Natural killer cell (primary cell): ENCODE results near the gene EIF4E. TPM values are rescaled to one million over a fixed set of nuclear protein-coding genes. Genes with fewer than 3 reads are reported as not detected.
A peak's percentile ranks its signal among the peaks of the same experiment; 100 is the strongest.

Experiments
- ATAC-seq, 3 donors: fragments of 150-1000 bp in 2 of 3; fragments of 200-7000 bp in 1 of 3; cut with Tn5 transposase; 1 replicate in 1 of 3; 2 replicates in 2 of 3; pipeline ENCODE4 v1.10.0; 2021; ENCODE audit warnings: mild to moderate bottlenecking in 2 of 3, moderate library complexity in 2 of 3
- DNase-seq, 2 donors: peaks; one replicate each; pipeline versions ENCODE4 v3.0.0 to v3.0.0-alpha.2; 2013 to 2021; ENCODE audit warnings: mixed read lengths in 1 of 2
- H3K27ac ChIP-seq: one replicate; pipeline ENCODE4 v1.5.1; 2013; ENCODE audit warnings: mild to moderate bottlenecking, low read length
- H3K27me3 ChIP-seq: one replicate; pipeline ENCODE4 v1.6.1; 2013; ENCODE audit warnings: low read length; ENCODE audit not compliant: control insufficient read depth, insufficient read depth
- H3K36me3 ChIP-seq: one replicate; pipeline ENCODE4 v1.6.1; 2013; ENCODE audit warnings: low read length; ENCODE audit not compliant: control insufficient read depth, insufficient read depth
- H3K4me1 ChIP-seq: one replicate; pipeline ENCODE4 v1.6.1; 2013; ENCODE audit warnings: low read length; ENCODE audit not compliant: control insufficient read depth, insufficient read depth
- H3K4me3 ChIP-seq: one replicate; pipeline ENCODE4 v1.5.1; 2013; ENCODE audit warnings: low read length
- H3K9me3 ChIP-seq: one replicate; pipeline ENCODE4 v1.6.1; 2013; ENCODE audit warnings: low read length; ENCODE audit not compliant: control insufficient read depth, insufficient read depth
- H3K27ac Mint-ChIP-seq, 2 donors: one replicate each; pipeline ENCODE4 v1.8.0; 2022; ENCODE audit warnings: mild to moderate bottlenecking in 2 of 2, mixed read lengths in 2 of 2, moderate library complexity in 1 of 2
- H3K27me3 Mint-ChIP-seq, 2 donors: one replicate each; pipeline ENCODE4 v1.8.0; 2022; ENCODE audit warnings: low read depth in 2 of 2, mixed read lengths in 2 of 2
- H3K36me3 Mint-ChIP-seq: one replicate; pipeline ENCODE4 v1.8.0; 2022; ENCODE audit warnings: mixed read lengths
- H3K4me1 Mint-ChIP-seq, 2 donors: one replicate each; pipeline ENCODE4 v1.8.0; 2022; ENCODE audit warnings: mixed read lengths in 2 of 2
- H3K4me3 Mint-ChIP-seq: one replicate; pipeline ENCODE4 v1.8.0; 2022; ENCODE audit warnings: mild to moderate bottlenecking, moderate library complexity, mixed read lengths
- H3K9me3 Mint-ChIP-seq, 2 donors: one replicate each; pipeline ENCODE4 v1.8.0; 2022; ENCODE audit warnings: mixed read lengths in 2 of 2
- CTCF ChIP-seq: fragments of 200-600 bp; IDR thresholded peaks from one replicate; pipeline ENCODE4 v1.8.0; 2022; ENCODE audit warnings: antibody characterized with exemption
- WGBS: methylation state at CpG from one replicate; pipeline ENCODE4 v1.1.7; 2013; ENCODE audit warnings: missing lambda C conversion rate; ENCODE audit not compliant: insufficient coverage; 5-methylcytosine and 5-hydroxymethylcytosine counted together
- intact Hi-C: fragments of 100-400 bp; cut with micrococcal nuclease; formaldehyde crosslinking; loops from one replicate; pipeline ENCODE4 v1.14.2; 2022
- total RNA-seq, 4 donors: library from RNA; stranded (reverse); fragments of 120-200 nt in 1 of 4; gene quantifications; one replicate each; pipeline versions ENCODE4 v1.2.3 to v1.2.4, GENCODE V29; 2013 to 2022

Gene EIF4E
- total RNA-seq, 3 donors from 2014 or later (not counting 1 experiment from before 2014, with no cell fraction given): 67.4 to 92.4 (median 75.5) TPM

- Mint-ChIP-seq H3K36me3 (no peaks in the 10 kb centered on the region), H3K27ac (peak overlapping the region in 1 of 2 donors; percentile 19), H3K27me3 (no peaks in the 10 kb centered on the region), H3K4me1 (peaks cover 55 to 60% of the 10 kb centered on the region in 2 donors), H3K4me3 (peak overlapping the region; percentile 40), H3K9me3 (no peaks in the 10 kb centered on the region)
- H3K27me3 ChIP-seq: no peaks in the 10 kb centered on the region
- H3K36me3 ChIP-seq: no peaks in the 10 kb centered on the region
- ATAC-seq (no peak), DNase-seq (no peak)
- peaks cover 10% of the 10 kb centered on the region for H3K4me1 ChIP-seq
- H3K9me3 ChIP-seq: no peaks in the 10 kb centered on the region
- WGBS: 89% methylated on average over 2 of the region's 2 CpGs
- intact Hi-C loops: no loop called here
- H3K4me3 ChIP-seq: no peak overlapping the region
- no peak overlapping the region for H3K27ac ChIP-seq
- no peak for TF ChIP-seq CTCF
Observed at GRCh38 chr4:98908703-98909262, 20.1 kb downstream of the EIF4E start.

GRCh38 chr4:98908182-98908581 lies 20.8 kb downstream of the EIF4E start:
- Histone ChIP-seq H3K36me3 (no peaks in the 10 kb centered on the region), H3K4me3 (no peak overlapping the region), H3K27ac (no peak overlapping the region), H3K27me3 (no peaks in the 10 kb centered on the region), H3K4me1 (peaks cover 10% of the 10 kb centered on the region), H3K9me3 (no peaks in the 10 kb centered on the region)
- Mint-ChIP-seq H3K4me3 (no peak overlapping the region), H3K27ac (peak overlapping the region; percentile 19 to 72), H3K4me1 (peaks cover 57 to 63% of the 10 kb centered on the region in 2 donors), H3K9me3 (no peaks in the 10 kb centered on the region), H3K36me3 (no peaks in the 10 kb centered on the region), H3K27me3 (no peaks in the 10 kb centered on the region)
- no peak for DNase-seq
- intact Hi-C loops: no loop called here
- WGBS: 80% methylated on average over 2 of the region's 3 CpGs
- TF ChIP-seq CTCF: no peak
- ATAC-seq: no peak

GRCh38 chr4:98905839-98906238 lies 23.1 kb downstream of the EIF4E start:
- peaks cover 76 to 77% of the 10 kb centered on the region in 2 donors for H3K4me1 Mint-ChIP-seq
- no peak for ATAC-seq
- H3K27ac Mint-ChIP-seq: peak overlapping the region in 1 of 2 donors; percentile 60
- no peak for DNase-seq
- peaks cover 7% of the 10 kb centered on the region for H3K36me3 ChIP-seq
- intact Hi-C loops: no loop called here
- H3K4me3 Mint-ChIP-seq: no peak overlapping the region
- H3K4me1 ChIP-seq: peaks cover 9% of the 10 kb centered on the region
- H3K27me3 Mint-ChIP-seq: no peaks in the 10 kb centered on the region
- H3K9me3 ChIP-seq: no peaks in the 10 kb centered on the region
- H3K36me3 Mint-ChIP-seq: peaks cover 5% of the 10 kb centered on the region
- H3K4me3 ChIP-seq: no peak overlapping the region
- no peaks in the 10 kb centered on the region for H3K27me3 ChIP-seq
- TF ChIP-seq CTCF: no peak
- no peaks in the 10 kb centered on the region for H3K9me3 Mint-ChIP-seq
- H3K27ac ChIP-seq: no peak overlapping the region

- TF ChIP-seq CTCF: no peak
- Histone ChIP-seq H3K9me3 (no peaks in the 10 kb centered on the region), H3K4me3 (no peak overlapping the region), H3K27ac (no peak overlapping the region), H3K36me3 (peaks cover 10% of the 10 kb centered on the region), H3K27me3 (no peaks in the 10 kb centered on the region), H3K4me1 (peaks cover 6% of the 10 kb centered on the region)
- DNase-seq (no peak), ATAC-seq (no peak)
- H3K4me3 Mint-ChIP-seq: no peak overlapping the region
- peak overlapping the region; percentile 8 to 50 for H3K27ac Mint-ChIP-seq
- no peaks in the 10 kb centered on the region for H3K27me3 Mint-ChIP-seq
- 95% methylated on average over 3 of the region's 3 CpGs for WGBS
- H3K36me3 Mint-ChIP-seq: peaks cover 5% of the 10 kb centered on the region
- intact Hi-C loops: no loop called here
- peaks cover 77 to 79% of the 10 kb centered on the region in 2 donors for H3K4me1 Mint-ChIP-seq
- no peaks in the 10 kb centered on the region for H3K9me3 Mint-ChIP-seq
Observed at GRCh38 chr4:98905297-98905696, 23.6 kb downstream of the EIF4E start.
